Ovary (tissue), 9 donors: ENCODE results near the gene TRPC4. TPM values are rescaled to one million over a fixed set of nuclear protein-coding genes. Genes with fewer than 3 reads are reported as not detected.

Experiments
- DNase-seq, 5 donors: peaks; one replicate each; pipeline ENCODE4 v3.0.0-alpha.2; 2019 to 2020
- H3K27ac ChIP-seq, 2 donors: fragments of 200-600 bp; one replicate each; pipeline versions ENCODE4 v1.5.1 to v1.8.0; 2019 to 2022
- H3K27me3 ChIP-seq: fragments of 200-600 bp; one replicate; pipeline ENCODE4 v1.8.0; 2022
- H3K36me3 ChIP-seq: fragments of 200-600 bp; sonication (generic); one replicate; pipeline ENCODE4 v1.5.1; 2019
- H3K4me1 ChIP-seq: one replicate; pipeline ENCODE4 v1.8.1; 2013; ENCODE audit warnings: mild to moderate bottlenecking, moderate library complexity; ENCODE audit not compliant: insufficient read depth
- H3K4me3 ChIP-seq: fragments of 200-600 bp; sonication (generic); one replicate; pipeline ENCODE4 v1.5.1; 2017
- H3K9me3 ChIP-seq, 2 donors: fragments of 200-600 bp in 1 of 2; sonication (generic) in 1 of 2; one replicate each; pipeline versions ENCODE4 v1.5.1 to v1.8.1; 2013 to 2019; ENCODE audit warnings: mild to moderate bottlenecking in 1 of 2, moderate library complexity in 1 of 2
- CTCF ChIP-seq, 3 donors: fragments of 450-650 bp in 2 of 3; fragments of 200-600 bp in 1 of 3; IDR thresholded peaks; one replicate each; pipeline versions ENCODE4 v1.5.1 to v1.8.0; 2016 to 2022; ENCODE audit warnings: antibody characterized with exemption in 3 of 3, mild to moderate bottlenecking in 1 of 3
- EP300 ChIP-seq: sonication (generic); formaldehyde crosslinking; IDR thresholded peaks from one replicate; pipeline ENCODE4 v1.6.1; 2017; ENCODE audit warnings: antibody characterized with exemption
- POLR2A ChIP-seq: fragments of 450-650 bp; IDR thresholded peaks from one replicate; pipeline ENCODE4 v1.6.1; 2017; ENCODE audit warnings: antibody characterized with exemption, mild to moderate bottlenecking, moderate library complexity
- WGBS, 3 donors: extraction: QIAGEN DNeasy Blood & Tissue Kit in 1 of 3; methylation state at CpG; one replicate each; pipeline versions ENCODE4 v1.1.5 to v1.1.7; 2013 to 2017; 5-methylcytosine and 5-hydroxymethylcytosine counted together
- intact Hi-C, 4 donors: fragments of 100-400 bp; cut with DNase I; formaldehyde crosslinking; loops; one replicate each; pipeline versions ENCODE4 v1.11.0 to v1.15.1; 2022 to 2023
- polyA plus RNA-seq, 2 donors: library from polyadenylated mRNA; stranded (reverse); fragments of 200-250 nt in 1 of 2; fragments of 350-450 nt in 1 of 2; fragmentation: Illumina TruSeq in 1 of 2; extraction: RNeasy Lipid Tissue Mini Kit (QIAGEN cat#74804) in 1 of 2; gene quantifications; one replicate each; pipeline ENCODE4 v1.2.3, GENCODE V29; 2013 to 2014
- total RNA-seq, 7 donors: library from RNA; depleted of rRNA in 2 of 7; stranded (reverse); fragments of >200 nt in 2 of 7; fragmentation: NEBNext Ultra II Directional in 3 of 7; extraction: Animal tissue kit (Norgen Biotek cat#: 25700) in 3 of 7; gene quantifications; one replicate each; pipeline versions ENCODE4 v1.1.0 to v1.2.4, GENCODE V29; 2016 to 2023
- donor health status: DM: no; HTN: no; CAD: no; lungs with moderate emphysema.
- donor health status: DM: no; HTN: no; CAD: no.
- donor health status: Bipolar disorder and iron deficiency.
- donor health status: DM: yes; HTN: yes; CAD: no.
- donor health status: DM: no; HTN: no; CAD: no.
- donor health status: DM: yes; HTN: yes; CAD: no.

TRPC4 gene
- total and polyA plus RNA-seq, 9 donors: 1.4 to 5.5 (median 3.6) TPM

- Histone ChIP-seq H3K4me1 (no peaks in the 10 kb centered on the region), H3K4me3 (peak overlapping the region; percentile 62), H3K27ac (peak overlapping the region; percentile 1 to 69), H3K36me3 (no peaks in the 10 kb centered on the region), H3K27me3 (no peaks in the 10 kb centered on the region), H3K9me3 (no peaks in the 10 kb centered on the region)
- TF ChIP-seq POLR2A (no peak), EP300 (no peak), CTCF (IDR thresholded peaks at IDR 0.05) (no peak)
- peak in 2 of 5 donors; percentile 8 to 15 for DNase-seq
- 0 to 2% (median 0%) methylated on average over 19 of the region's 19 CpGs for WGBS, 3 donors
- intact Hi-C loops: no loop called here
Measured at GRCh38 chr13:37869506-37869755, 141 bp downstream of the TRPC4 start.

GRCh38 chr13:37868691-37869505 lies 674 bp downstream of the TRPC4 start:
- Histone ChIP-seq H3K27ac (peak overlapping the region; percentile 1 to 69), H3K36me3 (no peaks in the 10 kb centered on the region), H3K4me3 (peak overlapping the region; percentile 62), H3K27me3 (no peaks in the 10 kb centered on the region), H3K9me3 (no peaks in the 10 kb centered on the region), H3K4me1 (no peaks in the 10 kb centered on the region)
- TF ChIP-seq CTCF (IDR thresholded peaks at IDR 0.05): no peak
- TF ChIP-seq POLR2A: no peak
- no peak for TF ChIP-seq EP300
- intact Hi-C loops: no loop called here
- peak in 1 of 5 donors; percentile 14 for DNase-seq
- WGBS, 3 donors: 1 to 15% (median 2%) methylated on average over 27 of the region's 27 CpGs

- intact Hi-C loops: no loop called here
- no peak overlapping the region for H3K27ac ChIP-seq
Measured at GRCh38 chr13:37863708-37864107, 5.9 kb downstream of the TRPC4 start.

GRCh38 chr13:37835392-37835791 lies 34.2 kb downstream of the TRPC4 start:
- WGBS, 3 donors: 93 to 97% (median 96%) methylated on average over 4 of the region's 4 CpGs
- H3K4me1 ChIP-seq: no peaks in the 10 kb centered on the region
- no peaks in the 10 kb centered on the region for H3K36me3 ChIP-seq
- no peak for TF ChIP-seq CTCF (IDR thresholded peaks at IDR 0.05)
- TF ChIP-seq EP300: no peak
- TF ChIP-seq POLR2A: no peak
- H3K27me3 ChIP-seq: no peaks in the 10 kb centered on the region
- H3K9me3 ChIP-seq: no peaks in the 10 kb centered on the region
- DNase-seq: no peak
- H3K4me3 ChIP-seq: no peak overlapping the region
- H3K27ac ChIP-seq: no peak overlapping the region
- intact Hi-C loops: no loop called here

More at GRCh38 chr13:37863708-37864107, 5.9 kb downstream of the TRPC4 start:
- 96 to 100% (median 98%) methylated on average over 1 of the region's 1 CpG for WGBS, 3 donors
- TF ChIP-seq CTCF (IDR thresholded peaks at IDR 0.05): no peak
- TF ChIP-seq EP300: no peak
- no peak for TF ChIP-seq POLR2A
- Histone ChIP-seq H3K4me3 (no peak overlapping the region), H3K36me3 (no peaks in the 10 kb centered on the region), H3K9me3 (no peaks in the 10 kb centered on the region), H3K4me1 (no peaks in the 10 kb centered on the region), H3K27me3 (no peaks in the 10 kb centered on the region)
- no peak for DNase-seq
